ENCODE results near the gene HOOK2.
A peak's percentile ranks its signal among the peaks of the same experiment; 100 is the strongest.
"Not testable (repeated sequence)": the region's sequence is repeated elsewhere in the genome, so short reads cannot be mapped to it uniquely, and the experiment has no call there.

Gene HOOK2

GRCh38 chr19:12754465-12755196 is 20.7 kb downstream of the HOOK2 start:
- no peak for DNase-seq (ENCODE audit: low read depth)

- DNase-seq (ENCODE audit: low read depth) = no peak
Measured at GRCh38 chr19:12752056-12752781, 23.1 kb downstream of the HOOK2 start.

- no peak for DNase-seq (ENCODE audit: low read depth)
Measured at GRCh38 chr19:12751635-12752034, 23.7 kb downstream of the HOOK2 start, which contains the start of gene BEST2. TSS of gene BEST2 (plus strand) at chr19:12751791. CDS start at chr19:12752593, 802 bp downstream.

- DNase-seq (ENCODE audit: low read depth) = no peak
Measured at GRCh38 chr19:12750851-12751250, 24.5 kb downstream of the HOOK2 start.

- DNase-seq (ENCODE audit: low read depth) = no peak
Measured at GRCh38 chr19:12749938-12750521, 25.3 kb downstream of the HOOK2 start.

- no peak for DNase-seq (ENCODE audit: low read depth)
Measured at GRCh38 chr19:12748489-12748888, 26.9 kb downstream of the HOOK2 start.

- no peak for DNase-seq (ENCODE audit: low read depth)
Measured at GRCh38 chr19:12745166-12745897, 30.0 kb downstream of the HOOK2 start.

- DNase-seq (ENCODE audit: low read depth) = no peak
Measured at GRCh38 chr19:12737835-12738351, 37.5 kb downstream of the HOOK2 start.

GRCh38 chr19:12736995-12737834 is 38.1 kb downstream of the HOOK2 start, which contains the start of gene GET3:
TSS of gene GET3 (plus strand) at chr19:12737497. CDS start at chr19:12737506, 9 bp downstream.
- DNase-seq (ENCODE audit: low read depth) = peak; percentile 60

GRCh38 chr19:12733369-12734214 is 41.8 kb downstream of the HOOK2 start:
- no peak for DNase-seq (ENCODE audit: low read depth)

GRCh38 chr19:12731337-12731736 is 44.0 kb downstream of the HOOK2 start:
- DNase-seq (ENCODE audit: low read depth) = no peak

GRCh38 chr19:12730064-12730463 is 45.3 kb downstream of the HOOK2 start:
- DNase-seq (ENCODE audit: low read depth) = no peak

GRCh38 chr19:12727745-12728433 is 47.5 kb downstream of the HOOK2 start:
- no peak for DNase-seq (ENCODE audit: low read depth)

GRCh38 chr19:12726988-12727316 is 48.4 kb downstream of the HOOK2 start:
- DNase-seq (ENCODE audit: low read depth) = no peak

- DNase-seq (ENCODE audit: low read depth) = not testable (repeated sequence)
Measured at GRCh38 chr19:12725612-12726011, 49.7 kb downstream of the HOOK2 start.

- peak; percentile 32 for DNase-seq (ENCODE audit: low read depth)
Measured at GRCh38 chr19:12723641-12724426, 51.5 kb downstream of the HOOK2 start, which contains the start of gene TNPO2. TSS of gene TNPO2 (minus strand) at chr19:12723932. CDS start at chr19:12720977, 2,955 bp downstream.

GRCh38 chr19:12723381-12723640 is 52.0 kb downstream of the HOOK2 start:
- DNase-seq (ENCODE audit: low read depth) = no peak

GRCh38 chr19:12722566-12723380 is 52.6 kb downstream of the HOOK2 start:
- peak; percentile 85 for DNase-seq (ENCODE audit: low read depth)
